Stimulated activated CD4-positive, alpha-beta T cell treated with anti-CD3 and anti-CD28 coated beads, Interleukin-2, amount 100 ng/mL, for 48 hours (primary cell): ENCODE measurements around the gene SUMO2.
"Not testable (repeated sequence)": the region's sequence is repeated elsewhere in the genome, so short reads cannot be mapped to it uniquely, and the experiment has no call there.

Experiments used
- DNase-seq, 2 donors: peaks; one replicate each; pipeline ENCODE4 v3.0.0-alpha.2; 2020

SUMO2 gene

GRCh38 chr17:75142236-75142971 is 40.4 kb downstream of the SUMO2 start:
- DNase-seq, result no peak

DNA sequence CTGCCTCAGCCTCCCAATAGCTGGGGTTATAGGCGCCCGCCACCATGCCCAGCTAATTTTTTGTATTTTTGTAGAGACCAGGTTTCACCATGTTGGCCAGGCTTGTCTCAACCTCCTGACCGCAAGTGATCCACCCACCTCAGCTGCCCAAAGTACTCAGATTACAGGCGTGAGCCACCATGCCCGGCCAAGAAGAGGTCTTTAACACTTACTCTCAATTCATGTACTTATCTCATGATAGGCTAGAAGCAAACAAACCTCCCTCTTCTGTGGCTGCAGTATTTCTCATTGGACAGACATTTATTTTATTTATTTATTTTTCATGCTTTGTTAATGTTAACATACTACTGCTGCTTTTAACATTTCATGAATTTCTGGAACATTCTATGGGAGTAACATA is 44.2 kb downstream of the SUMO2 start:
- no peak for DNase-seq

DNA sequence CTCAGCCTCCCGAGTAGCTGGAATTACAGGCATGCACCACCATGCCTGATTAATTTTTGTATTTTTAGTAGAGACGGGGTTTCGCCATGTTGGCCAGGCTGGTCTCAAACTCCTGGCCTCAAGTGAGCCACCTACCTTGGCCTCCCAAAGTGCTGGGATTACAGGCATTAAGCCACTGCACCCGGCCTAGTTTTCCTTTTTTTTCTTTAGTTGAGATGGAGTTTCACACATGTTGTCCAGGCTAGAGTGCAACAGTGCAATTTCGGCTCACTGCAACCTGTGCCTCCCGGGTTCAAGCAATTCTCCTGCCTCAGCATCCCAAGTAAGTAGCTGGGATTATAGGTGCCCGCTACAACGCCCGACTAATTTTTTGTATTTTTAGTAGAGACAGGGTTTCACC is 45.0 kb downstream of the SUMO2 start:
- not testable (repeated sequence) for DNase-seq

GRCh38 chr17:75135946-75136345 is 46.8 kb downstream of the SUMO2 start:
- no peak for DNase-seq

- DNase-seq, result no peak
These were observed 47.3 kb downstream of the SUMO2 start for GRCh38 chr17:75135452-75135851.

DNA sequence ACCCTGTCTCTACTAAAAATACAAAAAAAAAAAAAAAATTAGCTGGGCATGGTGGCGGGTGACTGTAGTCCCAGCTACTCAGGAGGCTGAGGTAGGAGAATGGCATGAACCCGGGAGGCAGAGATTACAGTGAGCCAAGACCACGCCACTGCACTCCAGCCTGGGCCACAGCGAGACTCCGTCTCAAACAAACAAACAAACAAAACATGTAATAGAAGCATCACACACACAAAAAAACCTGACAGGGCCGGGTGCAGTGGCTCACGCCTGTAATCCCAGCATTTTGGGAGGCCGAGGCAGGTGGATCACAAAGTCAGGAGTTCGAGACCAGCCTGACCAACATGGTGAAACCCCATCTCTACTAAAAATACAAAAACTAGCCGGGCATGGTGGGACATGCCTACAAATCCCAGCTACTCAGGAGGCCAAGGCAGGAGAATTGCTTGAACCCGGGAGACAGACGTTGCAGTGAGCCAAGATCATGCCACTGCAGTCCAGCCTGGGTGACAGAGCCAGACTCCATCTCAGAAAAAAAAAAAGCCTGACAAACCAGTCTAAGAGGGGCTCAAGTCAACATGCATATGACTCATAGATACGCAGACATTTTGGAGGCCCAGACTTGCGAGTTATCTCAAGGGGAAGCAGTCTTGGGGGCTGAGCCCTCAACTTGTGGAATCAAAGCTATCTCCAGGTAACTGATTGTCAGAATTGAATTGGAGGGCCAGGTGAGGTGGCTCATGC is 49.0 kb downstream of the SUMO2 start:
- DNase-seq, result not testable (repeated sequence)

GRCh38 chr17:75133001-75133400 is 49.8 kb downstream of the SUMO2 start:
- no peak for DNase-seq

- not testable (repeated sequence) for DNase-seq
These were observed 50.5 kb downstream of the SUMO2 start for GRCh38 chr17:75132018-75133000.

DNA sequence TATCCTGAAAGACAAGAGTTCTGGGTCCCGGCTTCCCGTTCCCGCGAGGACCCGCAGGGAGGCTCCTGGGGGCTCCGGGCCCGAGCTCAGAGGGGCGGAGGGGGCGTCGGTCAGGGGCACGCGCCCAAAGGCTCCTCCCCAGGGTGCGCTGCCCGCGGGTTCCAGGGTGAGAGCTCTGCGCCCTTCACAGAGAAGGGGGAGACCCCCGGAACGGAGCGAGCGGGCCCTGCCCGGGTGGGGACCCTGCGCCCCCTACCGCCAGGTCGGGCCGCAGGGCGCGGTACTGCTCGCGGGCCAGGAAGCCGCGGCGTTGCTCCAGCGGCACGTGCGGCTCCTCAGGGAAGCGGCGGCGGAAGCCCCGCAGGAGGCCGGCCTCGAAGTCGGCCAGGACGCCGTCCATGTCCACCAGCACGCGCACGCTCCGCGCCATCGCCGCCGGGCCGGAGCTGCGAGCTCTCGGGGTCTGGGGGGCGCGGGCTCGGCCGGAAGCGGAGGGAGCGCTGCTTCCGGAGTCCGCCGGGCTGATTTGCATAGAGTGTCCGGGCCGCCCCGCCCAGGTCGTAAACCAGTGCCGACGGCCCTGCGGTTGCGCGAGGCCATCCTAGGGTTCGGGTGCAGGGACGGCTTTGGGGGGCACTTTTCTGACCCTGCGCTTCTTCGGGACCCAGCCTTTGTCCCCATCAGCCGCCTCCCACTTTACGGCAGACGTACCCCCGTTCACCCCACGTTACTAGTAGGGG is 51.3 kb downstream of the SUMO2 start, which contains the start of gene NT5C:
NT5C (minus strand) TSS at position 465 of the 740 bp plus-strand sequence; CDS start at position 430, 35 bp downstream.
- peak; percentile 59 to 70 for DNase-seq

DNA sequence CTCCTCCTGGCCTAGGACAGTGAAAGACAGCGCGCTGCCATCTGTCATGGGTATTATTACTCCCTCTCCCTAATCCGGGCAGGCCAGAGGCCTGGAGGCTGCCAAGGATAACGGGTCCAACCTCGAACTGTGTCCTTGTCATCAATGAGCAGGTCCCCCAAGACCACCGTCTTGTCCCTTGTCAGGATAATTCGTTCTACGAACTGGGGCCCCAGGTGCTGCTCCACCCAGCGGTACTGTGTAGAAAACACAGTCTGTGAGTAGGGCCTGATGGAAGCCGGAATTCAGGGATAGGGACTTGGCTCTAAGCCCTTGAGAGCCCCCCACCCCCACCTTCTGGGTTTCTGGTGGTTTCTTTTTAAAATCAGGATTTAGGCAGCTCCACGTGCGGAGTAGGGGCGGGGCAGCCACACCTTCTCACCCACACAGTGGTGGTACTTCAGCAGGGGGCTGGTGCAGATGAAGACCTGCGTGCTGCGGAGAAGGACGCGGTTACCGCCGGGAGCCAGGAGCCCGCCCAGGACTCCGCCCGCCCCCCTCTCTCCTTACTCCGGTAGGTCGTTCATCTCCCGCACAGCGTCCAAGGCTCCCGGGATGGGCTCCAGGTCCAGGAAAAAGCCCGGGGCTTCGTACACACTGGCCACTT is 52.0 kb downstream of the SUMO2 start:
- DNase-seq, result peak in 1 of 2 donors; percentile 36

DNA sequence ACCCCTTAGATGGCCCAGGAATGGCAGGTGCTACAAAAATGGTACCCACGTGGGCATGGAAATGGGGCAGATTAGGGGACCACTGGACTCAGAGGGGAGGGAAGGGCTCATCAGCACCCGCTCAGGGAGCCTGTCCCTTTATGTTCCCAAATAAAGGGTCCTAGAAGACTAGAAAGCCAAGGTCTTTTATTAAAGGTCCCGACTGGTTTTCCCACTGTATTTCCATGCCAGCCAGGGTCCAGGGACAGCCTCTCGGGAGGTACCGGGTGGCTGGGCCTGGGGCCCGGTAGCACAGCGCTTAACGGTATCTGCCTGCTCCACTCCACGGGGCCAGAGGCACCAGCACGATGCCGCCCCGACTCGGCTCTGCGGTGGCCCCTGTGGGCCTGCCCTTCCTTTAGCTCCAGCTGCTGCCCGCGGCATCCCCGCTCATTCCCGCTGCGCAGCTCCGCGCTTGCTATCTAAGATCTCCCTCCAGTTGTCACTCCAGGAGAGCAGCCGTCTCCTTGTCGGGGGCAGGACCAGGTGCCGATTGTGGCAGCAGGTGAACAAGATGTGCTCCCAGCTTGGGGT is 52.6 kb downstream of the SUMO2 start:
- no peak for DNase-seq

DNA sequence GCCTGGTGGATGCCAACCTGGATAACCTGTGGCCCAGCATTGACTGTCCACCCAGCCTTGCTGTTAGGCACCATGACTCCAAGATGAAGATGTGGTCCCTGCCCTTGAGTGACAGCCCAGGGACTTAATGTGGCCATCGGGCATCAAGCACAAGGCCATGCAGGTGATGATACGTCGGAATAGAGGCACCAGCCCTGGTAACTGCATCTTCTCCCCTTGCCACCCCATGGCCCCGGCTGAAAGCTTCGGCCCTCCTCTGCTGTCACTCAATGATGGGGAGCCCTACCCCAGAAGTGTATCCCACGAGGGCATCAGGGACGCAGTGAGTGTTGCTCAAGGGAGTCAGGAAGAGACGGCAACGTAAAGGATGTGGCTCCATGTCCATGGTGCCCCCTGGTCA is 53.2 kb downstream of the SUMO2 start:
- DNase-seq, result no peak

DNA sequence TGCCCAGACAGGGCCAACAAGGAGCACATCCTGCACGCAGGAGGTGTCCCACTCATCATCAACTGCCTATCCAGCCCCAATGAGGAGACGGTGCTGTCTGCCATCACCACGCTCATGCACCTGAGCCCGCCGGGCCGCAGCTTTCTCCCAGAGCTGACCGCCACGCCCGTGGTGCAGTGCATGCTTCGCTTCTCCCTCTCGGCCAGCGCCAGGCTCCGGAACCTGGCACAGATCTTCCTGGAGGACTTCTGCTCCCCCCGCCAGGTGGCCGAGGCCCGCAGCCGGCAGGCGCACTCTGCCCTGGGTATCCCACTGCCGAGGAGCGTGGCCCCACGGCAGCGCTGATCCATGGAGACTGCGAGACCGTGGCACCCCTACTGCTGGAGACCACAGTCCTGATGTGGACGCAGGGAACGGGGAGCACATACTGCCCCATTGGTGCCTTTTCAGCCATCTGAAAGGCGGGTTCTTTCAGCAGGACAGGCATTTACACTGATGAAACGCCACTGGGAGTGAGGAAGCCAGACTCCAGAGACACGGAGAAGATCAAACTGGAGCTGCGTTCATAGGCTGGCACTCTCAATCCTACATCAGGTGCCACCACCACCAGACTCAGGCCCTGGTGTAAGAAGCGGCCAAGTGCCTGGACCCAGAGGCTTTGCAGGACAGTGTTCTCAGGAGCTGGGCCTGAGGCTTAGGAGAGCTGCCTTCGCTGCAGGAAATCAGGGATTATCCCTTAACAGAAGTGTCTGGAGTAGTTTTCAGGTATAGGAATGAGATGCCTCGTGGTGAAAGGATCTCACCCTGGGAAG is 53.9 kb downstream of the SUMO2 start:
- no peak for DNase-seq

GRCh38 chr17:75127936-75128335 is 54.8 kb downstream of the SUMO2 start:
- DNase-seq, result not testable (repeated sequence)

DNA sequence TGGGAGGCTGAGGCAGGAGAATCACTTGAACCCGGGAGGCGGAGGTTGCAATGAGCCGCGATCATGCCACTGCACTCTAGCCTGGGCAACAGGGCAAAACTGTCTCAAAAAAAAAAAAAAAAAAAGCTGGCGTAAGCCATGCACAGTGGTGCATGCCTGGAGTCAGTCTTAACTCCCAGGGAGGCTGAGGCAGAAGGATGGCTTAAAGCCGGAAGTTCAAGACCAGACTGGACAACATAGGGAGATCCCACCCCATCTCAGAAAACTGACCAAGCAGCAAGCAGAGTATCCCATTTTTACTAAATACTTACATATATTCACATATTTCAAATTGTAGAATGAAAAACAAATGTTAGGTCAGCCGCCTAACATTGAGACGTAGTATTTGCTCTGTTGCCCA is 55.8 kb downstream of the SUMO2 start:
- DNase-seq, result no peak

GRCh38 chr17:75125984-75126383 is 56.8 kb downstream of the SUMO2 start:
- no peak for DNase-seq

DNA sequence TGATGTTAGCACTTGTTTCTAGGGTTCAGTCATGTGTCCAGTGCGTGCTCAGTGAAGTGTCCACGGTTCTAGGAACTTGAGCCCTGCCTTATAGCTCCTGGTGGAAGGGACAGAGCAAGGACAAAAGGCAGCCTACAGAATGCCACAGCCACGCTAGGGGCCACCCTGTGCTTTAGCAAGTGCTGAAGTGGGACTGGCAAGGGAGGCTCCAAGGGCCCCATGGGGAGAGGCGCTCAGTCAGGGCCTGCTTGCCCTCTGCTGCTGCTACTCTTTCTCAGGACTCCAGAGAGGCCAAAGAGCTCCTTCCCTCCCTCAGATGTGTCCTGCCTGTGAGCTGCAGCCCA is 58.0 kb downstream of the SUMO2 start:
- no peak for DNase-seq

GRCh38 chr17:75124041-75124818 is 58.5 kb downstream of the SUMO2 start:
- DNase-seq, result peak; percentile 38 to 41

- no peak for DNase-seq
These were observed 64.5 kb downstream of the SUMO2 start for GRCh38 chr17:75118307-75118706.

DNA sequence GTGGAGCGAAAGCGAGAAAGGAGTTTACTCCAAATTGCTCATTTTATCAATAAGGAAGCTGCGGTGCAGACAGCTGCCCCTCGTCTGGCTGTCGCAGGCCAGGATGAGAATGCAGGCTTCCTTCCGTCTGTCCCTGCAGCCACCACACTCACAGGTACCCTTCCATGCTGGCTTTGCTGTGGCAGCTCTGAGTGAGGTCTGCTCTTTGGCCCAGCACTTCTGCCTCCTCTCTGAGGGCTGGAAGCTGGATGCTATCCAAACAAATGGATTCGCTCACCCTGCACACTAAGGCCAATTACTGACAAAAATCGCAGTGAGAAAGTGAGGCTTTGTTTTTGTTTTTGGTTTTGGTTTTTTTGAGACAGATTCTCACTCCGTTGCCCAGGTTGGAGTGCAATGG is 66.0 kb downstream of the SUMO2 start:
- DNase-seq, result no peak
